Neuronal stem cell (in vitro differentiated cells): Measurements from ENCODE around the gene ROS1.
"Not testable (repeated sequence)": the region's sequence is repeated elsewhere in the genome, so short reads cannot be mapped to it uniquely, and the experiment has no call there.

Source experiments
- DNase-seq: peaks from one replicate; pipeline ENCODE4 v3.0.0-alpha.2; 2013; ENCODE audit warnings: low spot score
- H2AFZ ChIP-seq: one replicate; pipeline ENCODE4 v1.6.1; 2013; ENCODE audit warnings: mild to moderate bottlenecking, low read length, inconsistent platforms
- H2AK5ac ChIP-seq: 2 replicates; pipeline ENCODE4 v1.6.1; 2013; ENCODE audit warnings: low read depth, mild to moderate bottlenecking, inconsistent platforms, low read length, moderate library complexity, mixed read lengths
- H2BK120ac ChIP-seq: 2 replicates; pipeline ENCODE4 v1.6.1; 2013; ENCODE audit warnings: low read depth, mild to moderate bottlenecking, inconsistent platforms, low read length, moderate library complexity, mixed read lengths
- H2BK12ac ChIP-seq: one replicate; pipeline ENCODE4 v1.6.1; 2013; ENCODE audit warnings: low read length, inconsistent platforms
- H2BK15ac ChIP-seq: 2 replicates; pipeline ENCODE4 v1.6.1; 2013; ENCODE audit warnings: mild to moderate bottlenecking, low read length, inconsistent platforms, mixed read lengths
- H2BK5ac ChIP-seq: one replicate; pipeline ENCODE4 v1.6.1; 2013; ENCODE audit warnings: inconsistent platforms, mild to moderate bottlenecking, low read length, moderate library complexity
- H3K14ac ChIP-seq: one replicate; pipeline ENCODE4 v1.6.1; 2013; ENCODE audit warnings: low read length, inconsistent platforms
- H3K18ac ChIP-seq: 2 replicates; pipeline ENCODE4 v1.6.1; 2013; ENCODE audit warnings: low read length, inconsistent platforms
- H3K23ac ChIP-seq: 2 replicates; pipeline ENCODE4 v1.6.1; 2013; ENCODE audit warnings: low read depth, mild to moderate bottlenecking, mixed read lengths, low read length, inconsistent platforms; ENCODE audit not compliant: poor library complexity
- H3K27ac ChIP-seq: replicated peaks from 3 replicates; pipeline ENCODE4 v1.5.1; 2013; ENCODE audit warnings: low read length, inconsistent platforms
- H3K27me3 ChIP-seq, 3 experiments: 2 replicates each; pipeline ENCODE4 v1.6.1; 2013; ENCODE audit warnings: low read length in 3 of 3, mild to moderate bottlenecking in 2 of 3, inconsistent platforms in 1 of 3, low read depth in 1 of 3, mixed read lengths in 1 of 3, moderate library complexity in 1 of 3; ENCODE audit not compliant: control insufficient read depth in 3 of 3, insufficient read depth in 3 of 3
- H3K36me3 ChIP-seq, 2 donors: replicated peaks in 1 of 2; 2 replicates each; pipeline ENCODE4 v1.6.1; 2013; ENCODE audit warnings: low read length in 2 of 2; ENCODE audit not compliant: control insufficient read depth in 2 of 2, insufficient read depth in 2 of 2
- H3K4ac ChIP-seq: 2 replicates; pipeline ENCODE4 v1.6.1; 2013; ENCODE audit warnings: inconsistent platforms, mild to moderate bottlenecking, low read length, moderate library complexity
- H3K4me1 ChIP-seq, 2 donors: 1 replicate in 1 of 2; 2 replicates in 1 of 2; pipeline ENCODE4 v1.6.1; 2013; ENCODE audit warnings: low read length in 2 of 2, low read depth in 1 of 2; ENCODE audit not compliant: control insufficient read depth in 2 of 2, insufficient read depth in 1 of 2
- H3K4me2 ChIP-seq: one replicate; pipeline ENCODE4 v1.6.1; 2013; ENCODE audit warnings: mild to moderate bottlenecking, low read length, inconsistent platforms; ENCODE audit not compliant: insufficient read depth, poor library complexity, severe bottlenecking
- H3K4me3 ChIP-seq, 2 donors: 2 replicates each; pipeline ENCODE4 v1.5.1; 2013; ENCODE audit warnings: low read length in 2 of 2, mild to moderate bottlenecking in 2 of 2, inconsistent platforms in 1 of 2, moderate library complexity in 1 of 2
- H3K79me1 ChIP-seq: one replicate; pipeline ENCODE4 v1.6.1; 2013; ENCODE audit warnings: low read depth, mild to moderate bottlenecking, inconsistent platforms, low read length, moderate library complexity
- H3K9ac ChIP-seq: one replicate; pipeline ENCODE4 v1.6.1; 2013; ENCODE audit warnings: mild to moderate bottlenecking, low read depth, low read length, inconsistent platforms; ENCODE audit not compliant: poor library complexity
- H3K9me3 ChIP-seq, 2 donors: replicated peaks in 1 of 2; 2 replicates each; pipeline versions ENCODE3 to v1.6.1; 2013; ENCODE audit warnings: low read length in 2 of 2, mild to moderate bottlenecking in 2 of 2, inconsistent platforms in 1 of 2, low read depth in 1 of 2, mixed read lengths in 1 of 2, moderate library complexity in 1 of 2; ENCODE audit not compliant: control insufficient read depth in 2 of 2, insufficient read depth in 1 of 2
- H4K8ac ChIP-seq: one replicate; pipeline ENCODE4 v1.6.1; 2013; ENCODE audit warnings: low read depth, mild to moderate bottlenecking, inconsistent platforms, low read length, moderate library complexity
- H4K91ac ChIP-seq: one replicate; pipeline ENCODE4 v1.6.1; 2013; ENCODE audit warnings: low read length, low read depth, mild to moderate bottlenecking, inconsistent platforms; ENCODE audit not compliant: poor library complexity
- WGBS, 2 donors: extraction: QIAGEN DNeasy Blood & Tissue Kit; methylation state at CpG; one replicate each; pipeline ENCODE4 v1.1.7; 2013; ENCODE audit warnings: missing lambda C conversion rate in 2 of 2, mixed read lengths in 1 of 2; ENCODE audit not compliant: insufficient read length in 2 of 2, insufficient replicate concordance in 1 of 2; ENCODE audit errors: extremely low coverage in 2 of 2; 5-methylcytosine and 5-hydroxymethylcytosine counted together

ROS1 gene

DNA sequence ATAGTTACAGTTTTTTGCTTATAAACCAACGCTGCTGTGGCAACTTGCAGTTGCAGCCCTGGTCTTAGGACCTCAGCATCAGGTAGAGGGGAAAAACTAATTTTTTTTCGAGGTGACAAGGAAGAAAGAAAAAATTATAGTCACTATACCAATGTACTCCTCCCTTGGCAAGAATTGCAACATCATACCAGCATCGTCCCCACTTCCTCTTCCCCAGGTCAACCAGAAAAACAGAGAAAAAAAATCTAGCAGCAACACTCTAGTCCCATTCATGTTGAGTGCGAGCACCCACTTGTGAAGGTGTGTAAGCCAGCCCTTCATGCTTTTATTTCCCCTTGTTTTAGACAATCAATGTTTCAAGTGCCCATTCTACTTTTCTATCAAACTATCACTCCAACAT is 43.6 kb upstream of the ROS1 start:
- H2BK12ac ChIP-seq, result no peak overlapping the region
- H3K9me3 ChIP-seq, result no peaks in the 10 kb centered on the region
- no peak overlapping the region for H3K4me3 ChIP-seq
- H4K91ac ChIP-seq, result no peak overlapping the region
- H2BK5ac ChIP-seq, result no peak overlapping the region
- H3K4me1 ChIP-seq, result no peaks in the 10 kb centered on the region
- H3K9ac ChIP-seq, result no peak overlapping the region
- no peak overlapping the region for H2BK120ac ChIP-seq
- H4K8ac ChIP-seq, result no peak overlapping the region
- DNase-seq, result no peak
- no peak overlapping the region for H3K23ac ChIP-seq
- no peak overlapping the region for H2BK15ac ChIP-seq
- no CpG with 5 or more reads among the region's 4 CpGs for WGBS, 2 donors
- no peak overlapping the region for H3K14ac ChIP-seq
- no peak overlapping the region for H3K27ac ChIP-seq
- no peaks in the 10 kb centered on the region for H3K36me3 ChIP-seq
- H3K4ac ChIP-seq, result no peak overlapping the region
- H3K27me3 ChIP-seq, result peaks cover 0 to 19% (median 0%) of the 10 kb centered on the region in 3 experiments
- H2AFZ ChIP-seq, result no peak overlapping the region
- H3K4me2 ChIP-seq, result no peak overlapping the region
- no peak overlapping the region for H2AK5ac ChIP-seq
- H3K18ac ChIP-seq, result no peak overlapping the region
- H3K79me1 ChIP-seq, result no peaks in the 10 kb centered on the region

DNA sequence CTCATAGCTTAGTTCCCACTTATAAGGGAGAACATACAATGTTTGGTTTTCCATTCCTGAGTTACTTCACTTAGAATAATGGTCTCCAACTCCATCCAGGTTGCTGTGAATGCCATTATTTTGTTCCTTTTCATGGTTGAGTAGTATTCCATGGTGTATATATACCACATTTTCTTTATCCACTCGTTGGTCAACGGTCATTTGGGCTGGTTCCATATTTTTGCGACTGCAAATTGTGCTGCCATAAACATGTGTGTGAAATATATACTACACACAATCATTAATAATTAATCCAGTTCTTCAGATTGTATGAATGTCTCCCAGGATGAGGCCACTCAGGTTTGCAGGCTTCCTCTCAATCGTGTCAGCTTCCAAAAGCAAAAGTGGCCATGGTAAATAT is 42.8 kb upstream of the ROS1 start:
- DNase-seq, H2BK15ac ChIP-seq, H2AK5ac ChIP-seq, H3K9ac ChIP-seq, H3K4me2 ChIP-seq, H3K36me3 ChIP-seq, H3K4me1 ChIP-seq, H4K91ac ChIP-seq, H2BK120ac ChIP-seq, H3K23ac ChIP-seq, H2BK5ac ChIP-seq, H3K9me3 ChIP-seq, H4K8ac ChIP-seq, H3K18ac ChIP-seq, H2BK12ac ChIP-seq, H3K4ac ChIP-seq, H2AFZ ChIP-seq, H3K14ac ChIP-seq, H3K79me1 ChIP-seq, H3K4me3 ChIP-seq, H3K27ac ChIP-seq: not testable (repeated sequence)
- WGBS, 2 donors, result no CpG with 5 or more reads among the region's 4 CpGs
- peaks cover 0 to 22% (median 0%) of the 10 kb centered on the region in 3 experiments for H3K27me3 ChIP-seq

DNA sequence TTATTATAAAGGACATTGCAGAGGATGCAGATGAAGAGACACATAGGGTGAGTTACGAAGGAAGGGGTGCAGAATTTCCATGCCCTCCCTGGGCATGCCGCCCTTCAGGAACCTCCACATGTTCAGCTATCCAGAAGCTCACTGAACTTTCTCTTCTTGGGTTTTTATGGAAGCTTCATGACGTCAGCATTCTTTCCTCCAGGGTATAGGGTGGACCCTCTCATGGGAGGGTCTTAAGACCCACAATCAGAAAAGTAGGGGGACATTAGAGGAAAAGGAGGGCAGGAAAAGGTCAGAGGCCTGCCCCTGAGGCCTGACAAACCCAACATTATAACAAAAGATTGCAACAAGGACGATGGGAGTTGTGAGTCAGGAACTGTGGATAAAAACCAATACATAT is 42.1 kb upstream of the ROS1 start:
- Histone ChIP-seq H2BK15ac (no peak overlapping the region), H2BK5ac (no peak overlapping the region), H3K4me1 (no peaks in the 10 kb centered on the region), H2BK12ac (no peak overlapping the region), H3K4me2 (no peak overlapping the region), H3K27me3 (peaks cover 0 to 22% (median 0%) of the 10 kb centered on the region in 3 experiments), H3K36me3 (no peaks in the 10 kb centered on the region), H3K23ac (no peak overlapping the region), H3K4ac (no peak overlapping the region), H3K79me1 (no peaks in the 10 kb centered on the region), H2AK5ac (no peak overlapping the region), H2BK120ac (no peak overlapping the region), H2AFZ (no peak overlapping the region), H3K27ac (no peak overlapping the region), H3K9ac (no peak overlapping the region), H3K14ac (no peak overlapping the region), H4K8ac (no peak overlapping the region), H3K4me3 (no peak overlapping the region), H3K9me3 (no peaks in the 10 kb centered on the region), H3K18ac (no peak overlapping the region), H4K91ac (no peak overlapping the region)
- WGBS, 2 donors, result no CpG with 5 or more reads among the region's 4 CpGs
- no peak for DNase-seq

GRCh38 chr6:117465691-117466090 is 39.9 kb upstream of the ROS1 start:
- no peak overlapping the region for H2BK5ac ChIP-seq
- H2BK12ac ChIP-seq, result no peak overlapping the region
- no peak overlapping the region for H3K14ac ChIP-seq
- no peak for DNase-seq
- no peaks in the 10 kb centered on the region for H3K9me3 ChIP-seq
- H2BK15ac ChIP-seq, result no peak overlapping the region
- H3K9ac ChIP-seq, result no peak overlapping the region
- no peaks in the 10 kb centered on the region for H3K4me1 ChIP-seq
- no CpG with 5 or more reads among the region's 1 CpG for WGBS, 2 donors
- H2AK5ac ChIP-seq, result no peak overlapping the region
- H3K23ac ChIP-seq, result no peak overlapping the region
- no peak overlapping the region for H4K91ac ChIP-seq
- no peak overlapping the region for H3K18ac ChIP-seq
- no peak overlapping the region for H3K4me2 ChIP-seq
- no peak overlapping the region for H4K8ac ChIP-seq
- H3K79me1 ChIP-seq, result no peaks in the 10 kb centered on the region
- H2AFZ ChIP-seq, result no peak overlapping the region
- H3K36me3 ChIP-seq, result no peaks in the 10 kb centered on the region
- H3K4me3 ChIP-seq, result no peak overlapping the region
- H3K27ac ChIP-seq, result no peak overlapping the region
- H3K4ac ChIP-seq, result no peak overlapping the region
- no peak overlapping the region for H2BK120ac ChIP-seq
- H3K27me3 ChIP-seq, result peaks cover 0 to 22% (median 0%) of the 10 kb centered on the region in 3 experiments
